DOHH2 (cell line): Measurements from ENCODE around the gene PCDHB5.
"Not testable (repeated sequence)": the region's sequence is repeated elsewhere in the genome, so short reads cannot be mapped to it uniquely, and the experiment has no call there.

Source experiments
- H3F3A ChIP-seq: fragments of 200-600 bp; sonication (generic), shearing (Covaris generic); 2 replicates; pipeline ENCODE4 v1.6.0; 2016; ENCODE audit warnings: antibody characterized with exemption, mild to moderate bottlenecking; ENCODE audit not compliant: control insufficient read depth, insufficient read depth
- H3K27ac ChIP-seq: fragments of 200-600 bp; sonication (generic); 2 replicates; pipeline ENCODE4 v1.5.1; 2014; ENCODE audit warnings: low read depth, mild to moderate bottlenecking, low read length, moderate library complexity
- H3K27me3 ChIP-seq: fragments of 200-600 bp; sonication (generic); 2 replicates; pipeline ENCODE4 v1.6.1; 2014; ENCODE audit warnings: mild to moderate bottlenecking, low read length, mixed read lengths; ENCODE audit not compliant: control insufficient read depth
- H3K36me3 ChIP-seq: fragments of 200-600 bp; sonication (generic); 2 replicates; pipeline ENCODE4 v1.6.1; 2014; ENCODE audit warnings: mild to moderate bottlenecking, low read length, moderate library complexity, mixed read lengths; ENCODE audit not compliant: control insufficient read depth
- H3K4me1 ChIP-seq: fragments of 200-600 bp; sonication (generic); 2 replicates; pipeline ENCODE4 v1.6.1; 2014; ENCODE audit warnings: mild to moderate bottlenecking, low read length, mixed read lengths; ENCODE audit not compliant: control insufficient read depth
- H3K4me2 ChIP-seq: fragments of 200-600 bp; sonication (generic); 2 replicates; pipeline ENCODE4 v1.6.0; 2014; ENCODE audit warnings: mild to moderate bottlenecking, low read length, moderate library complexity
- H3K4me3 ChIP-seq: fragments of 200-600 bp; sonication (generic); 2 replicates; pipeline ENCODE4 v1.5.1; 2014; ENCODE audit warnings: mild to moderate bottlenecking, low read length, mixed read lengths
- H3K79me2 ChIP-seq: fragments of 200-600 bp; sonication (generic); 2 replicates; pipeline ENCODE4 v1.6.1; 2014; ENCODE audit warnings: mild to moderate bottlenecking, low read length, mixed read lengths; ENCODE audit not compliant: control insufficient read depth
- H3K9me2 ChIP-seq: fragments of 200-600 bp; sonication (generic); replicated peaks from 2 replicates; pipeline ENCODE4 v1.6.1; 2014; ENCODE audit warnings: mild to moderate bottlenecking, low read length, mixed read lengths; ENCODE audit not compliant: control insufficient read depth
- H3K9me3 ChIP-seq: fragments of 200-600 bp; sonication (generic); 2 replicates; pipeline ENCODE4 v1.6.1; 2014; ENCODE audit warnings: antibody characterized with exemption, low read length, mixed read lengths; ENCODE audit not compliant: control insufficient read depth, insufficient read depth
- H4K20me1 ChIP-seq: fragments of 200-600 bp; sonication (generic); 2 replicates; pipeline ENCODE4 v1.6.0; 2014; ENCODE audit warnings: low read depth, mild to moderate bottlenecking, antibody characterized with exemption, low read length, moderate library complexity; ENCODE audit not compliant: control insufficient read depth, insufficient read depth
- EZH2phosphoT487 ChIP-seq: fragments of 200-600 bp; sonication (generic); IDR thresholded peaks from 2 replicates; pipeline ENCODE4 v1.6.1; 2017; ENCODE audit warnings: borderline replicate concordance, mild to moderate bottlenecking, antibody characterized with exemption, low read length, moderate library complexity, mixed read lengths
- TF ChIP-seq, protein P1 (sequence below): fragments of 200-600 bp; sonication (generic); IDR thresholded peaks from one replicate; pipeline ENCODE4 v1.5.1; 2014; ENCODE audit warnings: antibody characterized with exemption, mild to moderate bottlenecking, low read depth, low read length; ENCODE audit not compliant: poor library complexity, severe bottlenecking

PCDHB5 gene

DNA sequence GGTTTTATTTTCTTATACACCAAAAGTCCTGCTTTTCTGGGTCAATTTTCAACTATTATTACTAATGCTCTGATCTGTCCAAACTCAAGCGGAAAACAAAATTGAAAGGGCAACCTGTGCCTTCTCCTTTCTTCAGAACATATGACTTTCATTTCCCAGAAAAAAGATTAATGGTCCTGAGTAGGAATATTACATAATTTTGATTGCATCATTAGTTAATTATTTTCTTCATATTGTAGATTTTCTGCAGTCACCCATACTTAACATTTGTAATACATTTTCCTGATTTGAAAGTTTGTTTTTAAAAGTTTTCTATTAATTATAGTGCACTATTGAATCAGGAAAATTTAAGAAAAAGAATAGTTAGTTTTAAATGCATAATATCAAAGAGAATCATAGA, 40.9 kb downstream of the PCDHB5 start:
- Histone ChIP-seq H3K27ac (no peak overlapping the region), H3F3A (no peaks in the 10 kb centered on the region), H3K9me3 (no peaks in the 10 kb centered on the region), H3K9me2 (no peaks in the 10 kb centered on the region), H3K4me2 (no peak overlapping the region), H3K79me2 (no peaks in the 10 kb centered on the region), H3K4me1 (no peaks in the 10 kb centered on the region), H3K36me3 (no peaks in the 10 kb centered on the region), H3K4me3 (no peak overlapping the region), H3K27me3 (no peaks in the 10 kb centered on the region), H4K20me1 (no peaks in the 10 kb centered on the region)
- TF ChIP-seq EZH2phosphoT487 = no peak
- TF ChIP-seq, protein P1, sequence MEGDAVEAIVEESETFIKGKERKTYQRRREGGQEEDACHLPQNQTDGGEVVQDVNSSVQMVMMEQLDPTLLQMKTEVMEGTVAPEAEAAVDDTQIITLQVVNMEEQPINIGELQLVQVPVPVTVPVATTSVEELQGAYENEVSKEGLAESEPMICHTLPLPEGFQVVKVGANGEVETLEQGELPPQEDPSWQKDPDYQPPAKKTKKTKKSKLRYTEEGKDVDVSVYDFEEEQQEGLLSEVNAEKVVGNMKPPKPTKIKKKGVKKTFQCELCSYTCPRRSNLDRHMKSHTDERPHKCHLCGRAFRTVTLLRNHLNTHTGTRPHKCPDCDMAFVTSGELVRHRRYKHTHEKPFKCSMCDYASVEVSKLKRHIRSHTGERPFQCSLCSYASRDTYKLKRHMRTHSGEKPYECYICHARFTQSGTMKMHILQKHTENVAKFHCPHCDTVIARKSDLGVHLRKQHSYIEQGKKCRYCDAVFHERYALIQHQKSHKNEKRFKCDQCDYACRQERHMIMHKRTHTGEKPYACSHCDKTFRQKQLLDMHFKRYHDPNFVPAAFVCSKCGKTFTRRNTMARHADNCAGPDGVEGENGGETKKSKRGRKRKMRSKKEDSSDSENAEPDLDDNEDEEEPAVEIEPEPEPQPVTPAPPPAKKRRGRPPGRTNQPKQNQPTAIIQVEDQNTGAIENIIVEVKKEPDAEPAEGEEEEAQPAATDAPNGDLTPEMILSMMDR = no peak

DNA sequence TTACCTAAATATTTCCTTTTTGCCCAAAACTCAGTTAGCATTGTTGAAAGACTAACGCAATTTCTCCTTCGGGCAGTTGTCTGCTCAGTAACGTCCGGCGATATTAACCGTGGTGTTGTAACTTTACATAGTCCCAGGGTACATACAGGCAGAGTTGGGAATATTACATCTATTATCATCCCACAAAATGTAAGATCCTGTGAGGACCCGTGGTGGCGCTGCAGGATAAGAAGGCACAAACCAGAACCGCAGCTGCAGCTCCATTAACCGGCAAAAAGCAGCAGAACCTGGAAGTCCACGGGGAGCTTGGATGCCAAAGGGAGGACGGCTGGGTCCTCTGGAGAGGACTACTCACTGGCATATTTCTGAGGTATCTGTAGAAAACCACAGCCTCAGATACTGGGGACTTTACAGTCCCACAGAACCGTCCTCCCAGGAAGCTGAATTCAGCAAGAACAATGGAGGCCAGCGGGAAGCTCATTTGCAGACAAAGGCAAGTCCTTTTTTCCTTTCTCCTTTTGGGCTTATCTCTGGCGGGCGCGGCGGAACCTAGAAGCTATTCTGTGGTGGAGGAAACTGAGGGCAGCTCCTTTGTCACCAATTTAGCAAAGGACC, 42.7 kb downstream of the PCDHB5 start, which contains the start of gene PCDHB8:
Gene PCDHB8, plus strand, starts transcription at position 214 of the 615 bp plus-strand sequence. Its CDS starts 245 bp downstream, at position 459.
- not testable (repeated sequence) for H3F3A ChIP-seq, H3K27ac ChIP-seq, H3K79me2 ChIP-seq, H3K9me3 ChIP-seq, H3K9me2 ChIP-seq, H3K27me3 ChIP-seq, H3K4me2 ChIP-seq, H3K4me3 ChIP-seq, H3K4me1 ChIP-seq, H4K20me1 ChIP-seq, H3K36me3 ChIP-seq

DNA sequence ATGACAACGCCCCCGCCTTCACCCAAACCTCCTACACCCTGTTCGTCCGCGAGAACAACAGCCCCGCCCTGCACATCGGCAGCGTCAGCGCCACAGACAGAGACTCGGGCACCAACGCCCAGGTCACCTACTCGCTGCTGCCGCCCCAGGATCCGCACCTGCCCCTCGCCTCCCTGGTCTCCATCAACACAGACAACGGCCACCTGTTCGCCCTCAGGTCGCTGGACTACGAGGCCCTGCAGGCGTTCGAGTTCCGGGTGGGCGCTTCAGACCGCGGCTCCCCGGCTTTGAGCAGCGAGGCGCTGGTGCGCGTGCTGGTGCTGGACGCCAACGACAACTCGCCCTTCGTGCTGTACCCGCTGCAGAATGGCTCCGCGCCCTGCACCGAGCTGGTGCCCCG, 44.4 kb downstream of the PCDHB5 start:
- H3K4me2 ChIP-seq, H3K79me2 ChIP-seq, H3K36me3 ChIP-seq, H3F3A ChIP-seq, H3K27ac ChIP-seq, H3K9me2 ChIP-seq, H3K4me3 ChIP-seq, H3K27me3 ChIP-seq, H3K9me3 ChIP-seq, H3K4me1 ChIP-seq, H4K20me1 ChIP-seq: not testable (repeated sequence)

DNA sequence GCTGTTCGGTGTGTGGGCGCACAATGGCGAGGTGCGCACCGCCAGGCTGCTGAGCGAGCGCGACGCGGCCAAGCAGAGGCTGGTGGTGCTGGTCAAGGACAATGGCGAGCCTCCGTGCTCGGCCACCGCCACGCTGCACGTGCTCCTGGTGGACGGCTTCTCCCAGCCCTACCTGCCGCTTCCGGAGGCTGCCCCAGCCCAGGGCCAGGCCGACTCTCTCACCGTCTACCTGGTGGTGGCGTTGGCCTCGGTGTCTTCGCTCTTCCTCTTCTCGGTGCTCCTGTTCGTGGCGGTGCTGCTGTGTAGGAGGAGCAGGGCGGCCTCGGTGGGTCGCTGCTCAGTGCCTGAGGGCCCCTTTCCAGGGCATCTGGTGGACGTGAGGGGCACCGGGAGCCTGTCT, 44.9 kb downstream of the PCDHB5 start:
- not testable (repeated sequence) for H3K27ac ChIP-seq, H3K4me2 ChIP-seq, H3K27me3 ChIP-seq, H3F3A ChIP-seq, H4K20me1 ChIP-seq, H3K9me2 ChIP-seq, H3K9me3 ChIP-seq, H3K36me3 ChIP-seq, H3K4me1 ChIP-seq, H3K4me3 ChIP-seq, H3K79me2 ChIP-seq

DNA sequence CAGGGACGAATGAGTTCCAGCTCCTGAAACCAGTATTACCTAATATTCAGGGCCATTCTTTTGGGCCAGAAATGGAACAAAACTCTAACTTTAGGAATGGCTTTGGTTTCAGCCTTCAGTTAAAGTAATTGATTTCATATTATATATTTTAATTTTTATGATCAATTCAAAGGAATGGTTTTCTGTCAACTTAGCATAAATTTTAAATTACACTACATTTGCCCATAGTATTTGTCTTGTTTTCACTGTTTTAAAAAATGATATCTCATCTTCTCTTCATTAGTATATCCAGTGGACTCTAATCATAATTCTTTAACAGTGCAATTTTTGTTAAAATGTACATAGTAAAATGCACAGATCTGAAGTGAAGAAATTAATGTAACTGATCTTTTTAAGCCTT, 45.3 kb downstream of the PCDHB5 start:
- no peak overlapping the region for H3K4me3 ChIP-seq
- H3K27me3 ChIP-seq = no peaks in the 10 kb centered on the region
- no peaks in the 10 kb centered on the region for H4K20me1 ChIP-seq
- H3K9me3 ChIP-seq = no peaks in the 10 kb centered on the region
- H3K9me2 ChIP-seq = no peaks in the 10 kb centered on the region
- H3K27ac ChIP-seq = no peak overlapping the region
- H3K36me3 ChIP-seq = no peaks in the 10 kb centered on the region
- H3K79me2 ChIP-seq = no peaks in the 10 kb centered on the region
- H3K4me2 ChIP-seq = no peak overlapping the region
- H3K4me1 ChIP-seq = no peaks in the 10 kb centered on the region
- no peaks in the 10 kb centered on the region for H3F3A ChIP-seq
- TF ChIP-seq EZH2phosphoT487 = no peak
- TF ChIP-seq, protein P1 = no peak
